ENCODE measurements around the gene BFSP1.

The BFSP1 gene

GRCh38 chr20:17503301-17504065 lies 27.7 kb downstream of the BFSP1 start:
- TF ChIP-seq GATA3 (IDR thresholded peaks at IDR 0.05; ENCODE audit: low read depth, low read length) (no peak), GATA2 (IDR thresholded peaks at IDR 0.05; ENCODE audit: low read depth, low read length) (no peak)

DNA sequence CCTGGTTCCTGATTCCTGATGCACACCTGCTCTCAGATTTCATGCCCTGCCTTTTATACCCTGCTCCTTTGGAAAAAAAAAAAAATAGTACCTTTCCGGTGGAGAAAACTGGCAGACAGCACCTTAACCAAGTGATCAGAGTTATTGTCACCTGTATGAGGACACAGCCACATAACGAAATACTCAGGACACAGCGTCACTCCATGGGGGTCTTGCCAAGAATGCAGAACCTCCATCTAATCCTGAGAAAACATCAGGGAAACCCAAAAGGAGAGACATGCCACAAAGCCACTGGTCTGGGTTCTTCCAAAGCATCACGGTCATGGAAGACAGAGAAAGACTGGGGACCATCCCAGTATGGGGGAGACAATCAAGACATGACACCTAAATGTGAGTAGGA lies 29.1 kb downstream of the BFSP1 start:
- TF ChIP-seq GATA2 (IDR thresholded peaks at IDR 0.05; ENCODE audit: low read depth, low read length) (no peak), GATA3 (IDR thresholded peaks at IDR 0.05; ENCODE audit: low read depth, low read length) (no peak)

GRCh38 chr20:17501701-17502100 lies 29.5 kb downstream of the BFSP1 start:
- TF ChIP-seq GATA3 (IDR thresholded peaks at IDR 0.05; ENCODE audit: low read depth, low read length) (no peak), GATA2 (IDR thresholded peaks at IDR 0.05; ENCODE audit: low read depth, low read length) (no peak)

- TF ChIP-seq GATA2 (IDR thresholded peaks at IDR 0.05; ENCODE audit: low read depth, low read length) (no peak), GATA3 (IDR thresholded peaks at IDR 0.05; ENCODE audit: low read depth, low read length) (no peak)
Measured at GRCh38 chr20:17500826-17501225, 30.4 kb downstream of the BFSP1 start.

- TF ChIP-seq GATA2 (IDR thresholded peaks at IDR 0.05; ENCODE audit: low read depth, low read length) (no peak), GATA3 (IDR thresholded peaks at IDR 0.05; ENCODE audit: low read depth, low read length) (no peak)
Measured at GRCh38 chr20:17500271-17500670, 30.9 kb downstream of the BFSP1 start.

GRCh38 chr20:17499041-17499440 lies 32.1 kb downstream of the BFSP1 start:
- TF ChIP-seq GATA3 (IDR thresholded peaks at IDR 0.05; ENCODE audit: low read depth, low read length) (no peak), GATA2 (IDR thresholded peaks at IDR 0.05; ENCODE audit: low read depth, low read length) (no peak)

- TF ChIP-seq GATA3 (IDR thresholded peaks at IDR 0.05; ENCODE audit: low read depth, low read length), result no peak
Measured at GRCh38 chr20:17498641-17499040, 32.5 kb downstream of the BFSP1 start.

GRCh38 chr20:17497821-17498580 lies 33.2 kb downstream of the BFSP1 start:
- no peak for TF ChIP-seq GATA3 (IDR thresholded peaks at IDR 0.05; ENCODE audit: low read depth, low read length)
- no peak for TF ChIP-seq GATA2 (IDR thresholded peaks at IDR 0.05; ENCODE audit: low read depth, low read length)

- no peak for TF ChIP-seq GATA2 (IDR thresholded peaks at IDR 0.05; ENCODE audit: low read depth, low read length)
- no peak for TF ChIP-seq GATA3 (IDR thresholded peaks at IDR 0.05; ENCODE audit: low read depth, low read length)
Measured at GRCh38 chr20:17495826-17496225, 35.4 kb downstream of the BFSP1 start.

DNA sequence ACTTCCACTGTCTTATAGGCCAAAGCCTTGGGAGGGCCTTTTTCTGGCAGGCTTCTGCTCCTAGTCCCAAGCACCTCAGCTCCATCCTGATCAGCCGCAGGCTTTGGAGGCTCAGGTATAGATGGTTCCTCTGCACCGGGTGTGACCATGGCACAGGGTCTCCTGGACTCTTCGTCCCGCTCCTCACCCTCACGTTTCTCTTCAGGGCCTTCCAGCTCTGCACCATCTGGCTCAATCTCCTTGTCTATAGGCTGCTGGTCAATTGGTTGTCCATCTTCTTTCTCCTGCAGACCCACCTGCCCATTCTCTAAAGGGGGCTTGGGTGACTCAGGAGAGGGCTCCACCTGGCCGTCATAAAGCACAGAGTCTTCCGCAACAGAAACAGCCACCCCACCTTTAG lies 37.0 kb downstream of the BFSP1 start:
- TF ChIP-seq GATA2 (IDR thresholded peaks at IDR 0.05; ENCODE audit: low read depth, low read length), result no peak
- TF ChIP-seq GATA3 (IDR thresholded peaks at IDR 0.05; ENCODE audit: low read depth, low read length), result no peak

DNA sequence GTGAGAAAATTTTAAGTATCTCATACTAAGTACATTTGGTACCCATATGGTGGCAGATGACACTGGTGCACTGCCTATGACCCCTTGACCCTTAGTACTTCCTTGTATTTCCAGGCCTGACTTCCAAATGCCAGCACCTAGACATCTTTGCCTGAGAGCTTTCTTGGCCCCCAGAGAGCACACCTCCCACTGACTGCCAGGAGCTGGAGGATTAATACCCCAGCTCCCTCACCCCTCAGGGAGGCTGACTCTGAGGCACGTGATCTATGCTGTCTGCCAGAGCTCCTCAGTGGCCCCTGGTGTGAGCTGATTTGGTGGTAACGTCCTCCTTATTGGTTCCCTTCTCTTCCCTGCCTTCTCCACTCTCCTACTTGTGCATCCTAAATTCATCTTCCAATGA lies 38.0 kb downstream of the BFSP1 start:
- TF ChIP-seq GATA2 (IDR thresholded peaks at IDR 0.05; ENCODE audit: low read depth, low read length) (no peak), GATA3 (IDR thresholded peaks at IDR 0.05; ENCODE audit: low read depth, low read length) (no peak)

DNA sequence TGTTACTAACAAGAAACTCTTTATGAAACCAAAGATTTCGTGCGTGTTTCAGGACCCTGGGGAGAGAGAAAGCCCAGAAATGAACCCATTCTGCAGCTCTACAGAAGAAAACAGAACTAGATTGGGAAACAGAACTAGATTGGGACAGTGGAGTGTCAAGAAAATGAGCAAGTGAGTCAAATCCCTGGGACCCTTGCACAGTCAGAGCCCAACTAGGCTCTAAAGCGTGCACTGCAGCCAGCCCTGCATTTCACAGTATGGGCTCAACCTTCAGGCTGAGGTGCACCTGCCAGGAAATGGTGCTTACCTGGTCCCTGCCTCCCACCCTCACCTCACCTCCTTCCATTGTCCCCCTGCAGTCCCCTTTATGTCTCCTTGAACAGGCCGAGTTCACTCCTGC lies 39.7 kb downstream of the BFSP1 start:
- no peak for TF ChIP-seq GATA2 (IDR thresholded peaks at IDR 0.05; ENCODE audit: low read depth, low read length)
- no peak for TF ChIP-seq GATA3 (IDR thresholded peaks at IDR 0.05; ENCODE audit: low read depth, low read length)

- no peak for TF ChIP-seq GATA2 (IDR thresholded peaks at IDR 0.05; ENCODE audit: low read depth, low read length)
- no peak for TF ChIP-seq GATA3 (IDR thresholded peaks at IDR 0.05; ENCODE audit: low read depth, low read length)
Measured at GRCh38 chr20:17491041-17491440, 40.1 kb downstream of the BFSP1 start.

GRCh38 chr20:17490501-17490900 lies 40.7 kb downstream of the BFSP1 start:
- TF ChIP-seq GATA2 (IDR thresholded peaks at IDR 0.05; ENCODE audit: low read depth, low read length) (no peak), GATA3 (IDR thresholded peaks at IDR 0.05; ENCODE audit: low read depth, low read length) (no peak)

All from SH-SY5Y (cell line).